GM12864 (cell line): ENCODE measurements around the gene NADK2.

Experiments used
- DNase-seq: peaks from one replicate; pipeline ENCODE4 v3.0.0-alpha.2; 2011; ENCODE audit warnings: low read depth
- H3K4me3 ChIP-seq: 2 replicates; pipeline ENCODE4 v1.5.1; 2011; ENCODE audit warnings: mild to moderate bottlenecking, low read depth, low read length, control low read depth
- CTCF ChIP-seq: IDR thresholded peaks from 2 replicates; pipeline ENCODE4 v1.5.1; 2011; ENCODE audit warnings: low read depth, mild to moderate bottlenecking, moderate library complexity, low read length, control low read depth, inconsistent platforms; ENCODE audit errors: missing control alignments

Gene NADK2

DNA sequence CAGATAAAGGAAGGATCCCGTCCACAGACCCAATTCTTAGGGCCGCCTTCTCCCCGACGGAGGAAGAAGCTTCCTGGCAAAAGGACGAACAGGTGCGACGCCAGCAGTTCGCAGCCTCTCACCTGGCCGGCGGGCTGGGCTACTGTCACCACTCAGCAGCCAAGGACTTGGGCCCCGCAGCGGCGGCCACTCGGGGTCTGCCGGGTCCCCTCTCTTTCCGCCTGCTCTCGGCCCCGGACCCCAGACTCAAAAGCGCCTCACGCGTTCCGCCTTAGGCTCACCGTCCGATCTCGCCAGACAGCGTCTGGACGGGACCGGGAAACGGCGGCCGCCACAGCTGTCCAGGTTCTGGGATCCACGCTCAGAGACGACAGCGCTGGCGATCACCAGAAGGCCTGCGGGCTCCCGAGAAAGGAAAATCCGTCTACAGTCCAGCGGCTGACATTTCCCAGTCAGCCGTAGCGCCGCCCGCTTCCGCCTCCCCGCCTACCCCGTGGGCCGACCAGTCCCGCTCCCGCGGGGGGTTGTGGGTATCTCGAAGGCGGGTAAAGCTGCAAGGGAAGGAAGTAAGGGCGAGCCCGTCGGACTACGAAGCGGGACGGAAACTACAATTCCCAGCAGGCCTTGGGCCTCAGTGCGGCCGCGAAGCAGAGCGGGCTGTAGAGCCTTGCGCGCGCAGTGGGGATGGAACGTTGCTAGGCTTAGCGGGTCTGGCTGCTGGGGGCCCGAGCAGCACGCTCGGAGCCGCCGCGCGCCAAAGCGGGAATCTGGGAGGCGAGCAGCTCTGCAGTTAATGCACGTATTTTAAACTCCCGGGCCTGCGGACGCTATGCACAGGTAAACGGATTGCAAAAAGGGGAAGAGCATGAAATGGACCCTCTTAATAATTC is 90.0 kb downstream of the NADK2 start, which contains the start of the genes LMBRD2 and SKP2:
TSS of gene LMBRD2 (minus strand) at position 454 of the 890 bp plus-strand sequence. CDS start 8,538 bp downstream, outside the sequence.
TSS of gene SKP2 (plus strand) at position 678 of the 890 bp plus-strand sequence. CDS start at position 830, 152 bp downstream.
- peak; percentile 91 for DNase-seq
- TF ChIP-seq CTCF: no peak
- H3K4me3 ChIP-seq: peak within 1 kb of the TSS; percentile 77

GRCh38 chr5:36150676-36151433 is 90.9 kb downstream of the NADK2 start:
- DNase-seq: peak; percentile 10
- H3K4me3 ChIP-seq: peak overlapping the region; percentile 77
- no peak for TF ChIP-seq CTCF

GRCh38 chr5:36147681-36148080 is 94.0 kb downstream of the NADK2 start:
- TF ChIP-seq CTCF: no peak
- DNase-seq: no peak
- H3K4me3 ChIP-seq: no peak overlapping the region

DNA sequence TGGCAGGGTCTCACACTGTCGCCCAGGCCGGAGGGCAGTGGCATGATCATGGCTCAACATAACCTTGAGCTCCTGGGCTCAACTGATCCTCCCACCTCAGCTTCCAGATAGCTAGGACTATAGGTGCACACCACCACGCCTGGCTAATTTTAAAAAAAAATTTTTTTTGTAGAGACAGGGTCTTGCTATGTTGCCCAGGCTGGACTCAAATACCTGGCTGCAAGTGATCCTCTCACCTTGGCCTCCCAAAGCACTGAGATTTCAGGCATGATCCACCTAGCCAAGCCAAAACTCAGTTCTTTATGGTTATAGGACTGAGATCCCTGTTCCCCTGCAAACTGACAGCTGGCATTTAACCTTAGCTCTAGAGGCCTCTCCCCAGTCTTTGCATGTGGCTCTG is 95.3 kb downstream of the NADK2 start:
- H3K4me3 ChIP-seq: no peak overlapping the region
- TF ChIP-seq CTCF: no peak
- no peak for DNase-seq

GRCh38 chr5:36145311-36145710 is 96.4 kb downstream of the NADK2 start:
- TF ChIP-seq CTCF: no peak
- DNase-seq: no peak
- no peak overlapping the region for H3K4me3 ChIP-seq
